HCT116 (cell line): ENCODE data around the gene ARHGEF12. TPM values are rescaled to one million over a fixed set of nuclear protein-coding genes. Genes with fewer than 3 reads are reported as not detected.

Experiments
- ATAC-seq: fragments of 200-7000 bp; cut with Tn5 transposase; 2 replicates; pipeline ENCODE4 v1.9.1; 2020; ENCODE audit warnings: mild to moderate bottlenecking, moderate library complexity
- BruUV-seq: library from RNA; stranded (reverse); fragments of 400-500 nt; replicated peaks from 2 replicates; lab custom pipeline; 2021; lab: Mats Ljungman, UMichigan
- CTCF ChIA-PET: fragments of 300-600 bp; sonication (Branson Sonifier 250); formaldehyde crosslinking; loops from one replicate; lab custom pipeline; 2021; ENCODE audit warnings: antibody characterized with exemption; lab: Charles Lee
- POLR2A ChIA-PET: fragments of 300-600, 350-600 bp; sonication (Branson Sonifier 250); formaldehyde crosslinking; loops from one replicate; lab custom pipeline; 2021; ENCODE audit warnings: antibody characterized with exemption; lab: Charles Lee
- RAD21 ChIA-PET, 2 experiments: fragments of 300-600 bp; sonication (Branson Sonifier 250); formaldehyde crosslinking; loops; one replicate each; lab custom pipeline; 2023; ENCODE audit warnings: low total read pairs in 2 of 2; ENCODE audit not compliant: uncharacterized antibody in 2 of 2, unreplicated experiment in 2 of 2, low non-redundant PET in 1 of 2; lab: Charles Lee
- DNase-seq: peaks from one replicate; pipeline ENCODE4 v3.0.0-alpha.2; 2010; ENCODE audit warnings: low read depth, low spot score
- H2AFZ ChIP-seq: fragments of 200-600 bp; shearing (Covaris generic), sonication (generic); 2 replicates; pipeline ENCODE4 v1.6.1; 2017; ENCODE audit warnings: low read depth, mixed run types, mixed read lengths, antibody characterized with exemption, low read length; ENCODE audit not compliant: poor library complexity, severe bottlenecking
- H3K27ac ChIP-seq: 2 replicates; pipeline ENCODE4 v1.5.1; 2012; ENCODE audit warnings: low read depth, low read length
- H3K27me3 ChIP-seq: fragments of 200-600 bp; sonication (generic); 2 replicates; pipeline ENCODE4 v1.6.1; 2016; ENCODE audit warnings: mixed run types, low read length, mixed read lengths; ENCODE audit not compliant: insufficient read depth
- H3K36me3 ChIP-seq, 2 experiments: fragments of 200-500 bp in 1 of 2; fragments of 200-600 bp in 1 of 2; sonication (Bioruptor generic) in 1 of 2; sonication (generic) in 1 of 2; 2 replicates each; pipeline versions ENCODE4 v1.5.1 to v1.6.1; 2014 to 2016; ENCODE audit warnings: low read length in 2 of 2, inconsistent platforms in 1 of 2, mixed read lengths in 1 of 2, mixed run types in 1 of 2; ENCODE audit not compliant: insufficient read depth in 2 of 2, control insufficient read depth in 1 of 2
- H3K4me1 ChIP-seq, 2 experiments: fragments of 200-600 bp in 1 of 2; sonication (generic) in 1 of 2; 2 replicates each; pipeline versions ENCODE4 v1.5.1 to v1.6.1; 2012 to 2017; ENCODE audit warnings: low read length in 2 of 2, inconsistent platforms in 1 of 2, mild to moderate bottlenecking in 1 of 2, mixed read lengths in 1 of 2, mixed run types in 1 of 2, moderate library complexity in 1 of 2; ENCODE audit not compliant: insufficient read depth in 2 of 2, control insufficient read depth in 1 of 2
- H3K4me2 ChIP-seq: fragments of 200-600 bp; sonication (generic); 2 replicates; pipeline ENCODE4 v1.6.1; 2017; ENCODE audit warnings: mixed run types, low read length, mixed read lengths
- H3K4me3 ChIP-seq, 2 experiments: fragments of 200-600 bp in 1 of 2; sonication (generic) in 1 of 2; replicated peaks in 1 of 2; 2 replicates each; pipeline ENCODE4 v1.5.1; 2011 to 2016; ENCODE audit warnings: low read length in 2 of 2, control low read depth in 1 of 2, low read depth in 1 of 2, mild to moderate bottlenecking in 1 of 2, mixed read lengths in 1 of 2, mixed run types in 1 of 2
- H3K79me2 ChIP-seq: fragments of 200-600 bp; sonication (generic); 2 replicates; pipeline ENCODE4 v1.6.1; 2017; ENCODE audit warnings: mild to moderate bottlenecking, mixed run types, low read length, moderate library complexity, mixed read lengths; ENCODE audit not compliant: insufficient read depth
- H3K9ac ChIP-seq: fragments of 200-600 bp; sonication (generic); 2 replicates; pipeline ENCODE4 v1.6.1; 2016; ENCODE audit warnings: low read length, mixed read lengths
- H3K9me2 ChIP-seq: fragments of 200-600 bp; sonication (generic), shearing (Covaris generic); 2 replicates; pipeline ENCODE4 v1.6.1; 2017; ENCODE audit warnings: mixed run types, mild to moderate bottlenecking, moderate library complexity; ENCODE audit not compliant: insufficient read depth
- H3K9me3 ChIP-seq, 2 experiments: fragments of 200-500 bp in 1 of 2; fragments of 200-600 bp in 1 of 2; sonication (Bioruptor generic) in 1 of 2; sonication (generic) in 1 of 2; 2 replicates each; pipeline ENCODE4 v1.6.1; 2014 to 2017; ENCODE audit warnings: low read length in 2 of 2, mixed read lengths in 2 of 2, inconsistent platforms in 1 of 2, low read depth in 1 of 2, mild to moderate bottlenecking in 1 of 2, mixed run types in 1 of 2, moderate library complexity in 1 of 2; ENCODE audit not compliant: control insufficient read depth in 1 of 2, insufficient read depth in 1 of 2
- H4K20me1 ChIP-seq: fragments of 200-600 bp; sonication (generic), shearing (Covaris generic); 2 replicates; pipeline ENCODE4 v1.6.1; 2017; ENCODE audit warnings: mixed run types, mild to moderate bottlenecking, moderate library complexity; ENCODE audit not compliant: insufficient read depth
- ATF3 ChIP-seq: IDR thresholded peaks from 2 replicates; pipeline ENCODE4 v1.6.1; 2012
- CBX3 ChIP-seq: IDR thresholded peaks from 2 replicates; pipeline ENCODE4 v1.6.1; 2012; ENCODE audit warnings: low read depth
- CEBPB ChIP-seq: IDR thresholded peaks from 2 replicates; pipeline ENCODE4 v1.6.1; 2012; ENCODE audit warnings: low read depth
- EGR1 ChIP-seq: IDR thresholded peaks from 2 replicates; pipeline ENCODE4 v1.6.1; 2012; ENCODE audit warnings: low read depth
- JUND ChIP-seq: IDR thresholded peaks from 2 replicates; pipeline ENCODE4 v1.6.1; 2012
- MAX ChIP-seq: IDR thresholded peaks from 2 replicates; pipeline ENCODE4 v1.6.1; 2012
- POLR2AphosphoS5 ChIP-seq: IDR thresholded peaks from 2 replicates; pipeline ENCODE4 v1.6.1; 2011; ENCODE audit warnings: mild to moderate bottlenecking, low read depth, low read length, moderate library complexity
- RAD21 ChIP-seq: IDR thresholded peaks from 2 replicates; pipeline ENCODE4 v1.6.1; 2012; ENCODE audit warnings: low read depth, mild to moderate bottlenecking
- REST ChIP-seq: IDR thresholded peaks from 2 replicates; pipeline ENCODE4 v1.6.1; 2012; ENCODE audit warnings: low read depth
- SIN3A ChIP-seq: IDR thresholded peaks from 2 replicates; pipeline ENCODE4 v1.6.1; 2012; ENCODE audit warnings: low read depth
- SRF ChIP-seq: IDR thresholded peaks from 2 replicates; pipeline ENCODE4 v1.6.1; 2012; ENCODE audit warnings: low read depth
- YY1 ChIP-seq: IDR thresholded peaks from 2 replicates; pipeline ENCODE4 v1.6.1; 2011; ENCODE audit warnings: low read length, low read depth, moderate library complexity, mild to moderate bottlenecking; ENCODE audit not compliant: insufficient replicate concordance; ENCODE audit errors: extremely low read depth
- ZFX ChIP-seq: fragments of 450-650 bp; IDR thresholded peaks from 2 replicates; pipeline ENCODE4 v1.6.1; 2017
- ZNF274 ChIP-seq: fragments of 200-500 bp; sonication (Bioruptor generic); IDR thresholded peaks from 2 replicates; pipeline ENCODE4 v1.6.1; 2014; ENCODE audit warnings: mild to moderate bottlenecking, low read depth, low read length, inconsistent platforms
- intact Hi-C: fragments of 100-400 bp; cut with micrococcal nuclease; formaldehyde crosslinking; loops from 2 replicates; pipeline ENCODE4 v1.10.0; 2022
- total RNA-seq: library from RNA; stranded (reverse); gene quantifications from one replicate; pipeline ENCODE4 v1.2.1, GENCODE V29; 2021; ENCODE audit not compliant: unreplicated experiment

ARHGEF12 gene
- total RNA-seq, 1 experiment from 2014 or later = 81.4 TPM

- H3K79me2 ChIP-seq = no peaks in the 10 kb centered on the region
- H3K9ac ChIP-seq = no peak overlapping the region
- ChIA-PET POLR2A (no interaction called here), RAD21 (no interaction called here)
- no peaks in the 10 kb centered on the region for H4K20me1 ChIP-seq
- peaks cover 22 to 30% of the 10 kb centered on the region in 2 experiments; a peak in 3 of 4 replicates for H3K36me3 ChIP-seq
- H3K4me3 ChIP-seq = no peak overlapping the region
- H3K27me3 ChIP-seq = no peaks in the 10 kb centered on the region
- intact Hi-C loops = no loop called here
- H3K4me1 ChIP-seq = peaks cover 5 to 13% of the 10 kb centered on the region in 2 experiments
- no peak for DNase-seq
- no peak overlapping the region for H2AFZ ChIP-seq
- BruUV-seq = no TSS peak
- H3K27ac ChIP-seq = no peak overlapping the region
- TF ChIP-seq RAD21 (no peak), SIN3A (no peak), ATF3 (no peak), CBX3 (no peak), SRF (no peak), MAX (no peak), EGR1 (no peak), CEBPB (no peak), ZFX (no peak), POLR2AphosphoS5 (no peak), YY1 (no peak)
- TF ChIP-seq, all 23 proteins: peak for 0
- no peak for ATAC-seq
- CTCF ChIA-PET = no interaction called here
- no peaks in the 10 kb centered on the region for H3K9me2 ChIP-seq
- H3K9me3 ChIP-seq = no peaks in the 10 kb centered on the region
- H3K4me2 ChIP-seq = no peak overlapping the region
These were observed 148.5 kb downstream of the ARHGEF12 start for GRCh38 chr11:120484722-120485121.

GRCh38 chr11:120486138-120486537 lies 149.9 kb downstream of the ARHGEF12 start:
- Histone ChIP-seq H3K27ac (no peak overlapping the region), H3K79me2 (no peaks in the 10 kb centered on the region), H3K4me3 (no peak overlapping the region), H3K9me2 (no peaks in the 10 kb centered on the region), H4K20me1 (no peaks in the 10 kb centered on the region), H3K9ac (no peak overlapping the region), H3K4me1 (peaks cover 5 to 12% of the 10 kb centered on the region in 2 experiments), H3K4me2 (no peak overlapping the region), H3K27me3 (no peaks in the 10 kb centered on the region), H2AFZ (no peak overlapping the region), H3K9me3 (no peaks in the 10 kb centered on the region), H3K36me3 (peaks cover 15 to 17% of the 10 kb centered on the region in 2 experiments; a peak in 2 of 4 replicates)
- no TSS peak for BruUV-seq
- DNase-seq (no peak), ATAC-seq (no peak)
- intact Hi-C loops = no loop called here
- ChIA-PET CTCF (no interaction called here), POLR2A (no interaction called here), RAD21 (no interaction called here)
- no peak for TF ChIP-seq ZNF274
- TF ChIP-seq REST = no peak
- no peak for TF ChIP-seq CEBPB
- TF ChIP-seq CBX3 = no peak
- no peak for TF ChIP-seq SRF
- TF ChIP-seq JUND = no peak
- no peak for TF ChIP-seq YY1
- TF ChIP-seq MAX = no peak
